ENCODE results near the gene INA.

DNA sequence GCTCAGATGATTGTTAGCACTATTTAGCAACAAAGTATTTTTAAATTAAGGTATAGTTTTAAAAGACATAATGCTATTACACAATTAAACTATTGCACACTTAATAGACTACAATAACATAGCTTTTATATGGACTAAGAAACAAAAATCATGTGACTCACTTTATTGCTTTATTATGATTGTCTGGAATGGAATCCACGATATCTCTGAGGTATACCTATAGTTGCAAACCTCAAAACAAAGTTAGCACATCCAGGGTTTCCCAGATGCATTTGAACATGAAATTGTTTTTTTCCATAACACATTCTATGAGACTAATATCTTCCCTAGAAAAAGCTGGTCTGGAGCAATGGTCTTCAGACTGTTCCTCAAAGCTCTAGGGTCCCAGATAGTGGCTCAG lies 49.5 kb upstream of the INA start:
- TF ChIP-seq, protein P1, sequence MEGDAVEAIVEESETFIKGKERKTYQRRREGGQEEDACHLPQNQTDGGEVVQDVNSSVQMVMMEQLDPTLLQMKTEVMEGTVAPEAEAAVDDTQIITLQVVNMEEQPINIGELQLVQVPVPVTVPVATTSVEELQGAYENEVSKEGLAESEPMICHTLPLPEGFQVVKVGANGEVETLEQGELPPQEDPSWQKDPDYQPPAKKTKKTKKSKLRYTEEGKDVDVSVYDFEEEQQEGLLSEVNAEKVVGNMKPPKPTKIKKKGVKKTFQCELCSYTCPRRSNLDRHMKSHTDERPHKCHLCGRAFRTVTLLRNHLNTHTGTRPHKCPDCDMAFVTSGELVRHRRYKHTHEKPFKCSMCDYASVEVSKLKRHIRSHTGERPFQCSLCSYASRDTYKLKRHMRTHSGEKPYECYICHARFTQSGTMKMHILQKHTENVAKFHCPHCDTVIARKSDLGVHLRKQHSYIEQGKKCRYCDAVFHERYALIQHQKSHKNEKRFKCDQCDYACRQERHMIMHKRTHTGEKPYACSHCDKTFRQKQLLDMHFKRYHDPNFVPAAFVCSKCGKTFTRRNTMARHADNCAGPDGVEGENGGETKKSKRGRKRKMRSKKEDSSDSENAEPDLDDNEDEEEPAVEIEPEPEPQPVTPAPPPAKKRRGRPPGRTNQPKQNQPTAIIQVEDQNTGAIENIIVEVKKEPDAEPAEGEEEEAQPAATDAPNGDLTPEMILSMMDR (IDR thresholded peaks at IDR 0.05) = no peak
- TF ChIP-seq POLR2AphosphoS5 (IDR thresholded peaks at IDR 0.05) = no peak

Measured in suprapubic skin (tissue), 3 donors.